ENCODE measurements around the gene ST6GALNAC4. TPM values are rescaled to one million over a fixed set of nuclear protein-coding genes. Genes with fewer than 3 reads are reported as not detected.

ST6GALNAC4 gene
- total and polyA plus RNA-seq, 10 of the 15 experiments (the other 5 are each of a cell fraction or from before 2014, with no cell fraction given): 4.2 to 63.2 (median 35.2) TPM

DNA sequence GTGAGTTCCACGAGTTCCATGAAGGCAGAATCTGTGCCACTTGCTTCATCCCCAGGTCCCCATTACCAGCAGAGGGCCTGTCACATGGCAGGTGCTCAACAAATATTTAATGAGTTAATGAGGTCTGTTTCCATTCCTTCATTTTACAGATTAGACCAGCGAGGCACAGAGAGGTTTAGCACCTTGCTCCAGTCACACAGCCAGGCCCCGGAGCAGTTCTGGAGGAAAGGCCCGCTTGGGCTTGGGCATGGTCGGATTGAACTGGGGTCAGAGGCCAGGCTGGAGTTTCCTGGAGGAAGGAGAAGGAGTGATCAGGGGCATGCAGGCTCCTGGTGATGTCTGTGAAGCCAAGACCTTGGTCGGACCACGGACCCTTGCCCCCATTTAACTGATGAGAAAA lies 4.0 kb upstream of the ST6GALNAC4 start:
- no TSS peak for BruUV-seq (replicated peaks)
- POLR2A ChIA-PET: interaction anchor here (0.6 kb wide), 1 partner anchor 546 kb away, joined by 3 read pairs; no protein-coding TSS in a partner anchor
- SMC1A ChIA-PET (ENCODE audit: uncharacterized antibody, unreplicated experiment): interaction anchor here (0.5 to 3.1 kb wide), 24 partner anchors 9 to 332 kb away, joined by 3 to 22 read pairs (median 4); partner anchors contain the start of genes CDK9, PIP5KL1, PTRH1 and TOR2A
- ATAC-seq (no peak), FAIRE-seq (no peak), DNase-seq (ENCODE audit: low read depth, low spot score) (no peak)
- no peaks in the 10 kb centered on the region for H3K9me3 ChIP-seq (replicated peaks; ENCODE audit: control insufficient read depth, insufficient read depth, low read length)
- intact Hi-C loops (cut with micrococcal nuclease; ENCODE audit: unreplicated experiment): loop anchor here (1.0 to 2.0 kb wide), 4 partner anchors 50 to 330 kb away; partner anchors contain the start of gene TOR2A
- no peak overlapping the region for H2AFZ ChIP-seq (ENCODE audit: control insufficient read depth, low read depth, low read length)
- peaks cover 13% of the 10 kb centered on the region for H3K4me1 ChIP-seq (ENCODE audit: control insufficient read depth, insufficient read depth, low read length)
- H3K4me3 ChIP-seq: no peak overlapping the region
- H4K20me1 ChIP-seq (ENCODE audit: control insufficient read depth, insufficient read depth): no peaks in the 10 kb centered on the region
- in situ Hi-C loops (cut with MboI): no loop called here
- RAD21 ChIA-PET (ENCODE audit: unreplicated experiment): interaction anchor here (0.7 to 8.2 kb wide), 18 partner anchors 8 to 336 kb away, joined by 3 to 83 read pairs (median 4); partner anchors contain the start of genes CDK9, FPGS, PIP5KL1 and SH2D3C
- H3K9ac ChIP-seq (ENCODE audit: control insufficient read depth, insufficient read depth, low read length): no peak overlapping the region
- CTCF ChIA-PET: interaction anchor here (0.6 to 9.9 kb wide), 40 partner anchors 9 to 706 kb away, joined by 3 to 91 read pairs (median 4); partner anchors contain the start of genes CDK9, DPM2, ENG and PIP5KL1
- no peaks in the 10 kb centered on the region; a peak in 1 of 4 replicates for H3K27me3 ChIP-seq (replicated peaks in 1 of 2; ENCODE audit: control insufficient read depth in 2 of 2, insufficient read depth in 2 of 2, low read length in 1 of 2)
- H3K79me2 ChIP-seq (ENCODE audit: control insufficient read depth, insufficient read depth, low read length): peaks cover 10% of the 10 kb centered on the region
- no peak overlapping the region for H3K27ac ChIP-seq (ENCODE audit: control insufficient read depth, insufficient read depth)
- 76% methylated on average over 7 of the region's 7 CpGs for WGBS (ENCODE audit: insufficient coverage, insufficient replicate concordance, low lambda C conversion rate, missing lambda C conversion rate)
- no peak overlapping the region for H3K4me2 ChIP-seq (ENCODE audit: control insufficient read depth, insufficient read depth)
- no peaks in the 10 kb centered on the region for H3K36me3 ChIP-seq (ENCODE audit: control insufficient read depth in 2 of 2, insufficient read depth in 2 of 2, low read length in 1 of 2)
- TF ChIP-seq, protein P1, sequence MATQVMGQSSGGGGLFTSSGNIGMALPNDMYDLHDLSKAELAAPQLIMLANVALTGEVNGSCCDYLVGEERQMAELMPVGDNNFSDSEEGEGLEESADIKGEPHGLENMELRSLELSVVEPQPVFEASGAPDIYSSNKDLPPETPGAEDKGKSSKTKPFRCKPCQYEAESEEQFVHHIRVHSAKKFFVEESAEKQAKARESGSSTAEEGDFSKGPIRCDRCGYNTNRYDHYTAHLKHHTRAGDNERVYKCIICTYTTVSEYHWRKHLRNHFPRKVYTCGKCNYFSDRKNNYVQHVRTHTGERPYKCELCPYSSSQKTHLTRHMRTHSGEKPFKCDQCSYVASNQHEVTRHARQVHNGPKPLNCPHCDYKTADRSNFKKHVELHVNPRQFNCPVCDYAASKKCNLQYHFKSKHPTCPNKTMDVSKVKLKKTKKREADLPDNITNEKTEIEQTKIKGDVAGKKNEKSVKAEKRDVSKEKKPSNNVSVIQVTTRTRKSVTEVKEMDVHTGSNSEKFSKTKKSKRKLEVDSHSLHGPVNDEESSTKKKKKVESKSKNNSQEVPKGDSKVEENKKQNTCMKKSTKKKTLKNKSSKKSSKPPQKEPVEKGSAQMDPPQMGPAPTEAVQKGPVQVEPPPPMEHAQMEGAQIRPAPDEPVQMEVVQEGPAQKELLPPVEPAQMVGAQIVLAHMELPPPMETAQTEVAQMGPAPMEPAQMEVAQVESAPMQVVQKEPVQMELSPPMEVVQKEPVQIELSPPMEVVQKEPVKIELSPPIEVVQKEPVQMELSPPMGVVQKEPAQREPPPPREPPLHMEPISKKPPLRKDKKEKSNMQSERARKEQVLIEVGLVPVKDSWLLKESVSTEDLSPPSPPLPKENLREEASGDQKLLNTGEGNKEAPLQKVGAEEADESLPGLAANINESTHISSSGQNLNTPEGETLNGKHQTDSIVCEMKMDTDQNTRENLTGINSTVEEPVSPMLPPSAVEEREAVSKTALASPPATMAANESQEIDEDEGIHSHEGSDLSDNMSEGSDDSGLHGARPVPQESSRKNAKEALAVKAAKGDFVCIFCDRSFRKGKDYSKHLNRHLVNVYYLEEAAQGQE (IDR thresholded peaks at IDR 0.05; ENCODE audit: low read depth, low read length): no peak
- TF ChIP-seq, protein P2, sequence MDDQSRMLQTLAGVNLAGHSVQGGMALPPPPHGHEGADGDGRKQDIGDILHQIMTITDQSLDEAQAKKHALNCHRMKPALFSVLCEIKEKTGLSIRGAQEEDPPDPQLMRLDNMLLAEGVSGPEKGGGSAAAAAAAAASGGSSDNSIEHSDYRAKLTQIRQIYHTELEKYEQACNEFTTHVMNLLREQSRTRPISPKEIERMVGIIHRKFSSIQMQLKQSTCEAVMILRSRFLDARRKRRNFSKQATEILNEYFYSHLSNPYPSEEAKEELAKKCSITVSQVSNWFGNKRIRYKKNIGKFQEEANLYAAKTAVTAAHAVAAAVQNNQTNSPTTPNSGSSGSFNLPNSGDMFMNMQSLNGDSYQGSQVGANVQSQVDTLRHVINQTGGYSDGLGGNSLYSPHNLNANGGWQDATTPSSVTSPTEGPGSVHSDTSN (IDR thresholded peaks at IDR 0.05; ENCODE audit: insufficient replicate concordance, low read depth, low read length): no peak
- TF ChIP-seq, protein P3, sequence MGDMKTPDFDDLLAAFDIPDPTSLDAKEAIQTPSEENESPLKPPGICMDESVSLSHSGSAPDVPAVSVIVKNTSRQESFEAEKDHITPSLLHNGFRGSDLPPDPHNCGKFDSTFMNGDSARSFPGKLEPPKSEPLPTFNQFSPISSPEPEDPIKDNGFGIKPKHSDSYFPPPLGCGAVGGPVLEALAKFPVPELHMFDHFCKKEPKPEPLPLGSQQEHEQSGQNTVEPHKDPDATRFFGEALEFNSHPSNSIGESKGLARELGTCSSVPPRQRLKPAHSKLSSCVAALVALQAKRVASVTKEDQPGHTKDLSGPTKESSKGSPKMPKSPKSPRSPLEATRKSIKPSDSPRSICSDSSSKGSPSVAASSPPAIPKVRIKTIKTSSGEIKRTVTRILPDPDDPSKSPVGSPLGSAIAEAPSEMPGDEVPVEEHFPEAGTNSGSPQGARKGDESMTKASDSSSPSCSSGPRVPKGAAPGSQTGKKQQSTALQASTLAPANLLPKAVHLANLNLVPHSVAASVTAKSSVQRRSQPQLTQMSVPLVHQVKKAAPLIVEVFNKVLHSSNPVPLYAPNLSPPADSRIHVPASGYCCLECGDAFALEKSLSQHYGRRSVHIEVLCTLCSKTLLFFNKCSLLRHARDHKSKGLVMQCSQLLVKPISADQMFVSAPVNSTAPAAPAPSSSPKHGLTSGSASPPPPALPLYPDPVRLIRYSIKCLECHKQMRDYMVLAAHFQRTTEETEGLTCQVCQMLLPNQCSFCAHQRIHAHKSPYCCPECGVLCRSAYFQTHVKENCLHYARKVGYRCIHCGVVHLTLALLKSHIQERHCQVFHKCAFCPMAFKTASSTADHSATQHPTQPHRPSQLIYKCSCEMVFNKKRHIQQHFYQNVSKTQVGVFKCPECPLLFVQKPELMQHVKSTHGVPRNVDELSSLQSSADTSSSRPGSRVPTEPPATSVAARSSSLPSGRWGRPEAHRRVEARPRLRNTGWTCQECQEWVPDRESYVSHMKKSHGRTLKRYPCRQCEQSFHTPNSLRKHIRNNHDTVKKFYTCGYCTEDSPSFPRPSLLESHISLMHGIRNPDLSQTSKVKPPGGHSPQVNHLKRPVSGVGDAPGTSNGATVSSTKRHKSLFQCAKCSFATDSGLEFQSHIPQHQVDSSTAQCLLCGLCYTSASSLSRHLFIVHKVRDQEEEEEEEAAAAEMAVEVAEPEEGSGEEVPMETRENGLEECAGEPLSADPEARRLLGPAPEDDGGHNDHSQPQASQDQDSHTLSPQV (IDR thresholded peaks at IDR 0.05): no peak
- TF ChIP-seq SIN3A (IDR thresholded peaks at IDR 0.05; ENCODE audit: low read depth, low read length) (no peak), ZNF622 (IDR thresholded peaks at IDR 0.05) (no peak), CREB1 (IDR thresholded peaks at IDR 0.05; ENCODE audit: low read depth) (no peak), JUNB (IDR thresholded peaks at IDR 0.05) (no peak), SUZ12 (IDR thresholded peaks at IDR 0.05; ENCODE audit: unreplicated experiment) (no peak), POLR2A (IDR thresholded peaks at IDR 0.05; ENCODE audit: low read depth, low read length) (no peak), SMARCA5 (IDR thresholded peaks at IDR 0.05) (no peak), RELA (IDR thresholded peaks at IDR 0.05; ENCODE audit: borderline replicate concordance, partially characterized antibody) (no peak)
- TF ChIP-seq, protein P4, sequence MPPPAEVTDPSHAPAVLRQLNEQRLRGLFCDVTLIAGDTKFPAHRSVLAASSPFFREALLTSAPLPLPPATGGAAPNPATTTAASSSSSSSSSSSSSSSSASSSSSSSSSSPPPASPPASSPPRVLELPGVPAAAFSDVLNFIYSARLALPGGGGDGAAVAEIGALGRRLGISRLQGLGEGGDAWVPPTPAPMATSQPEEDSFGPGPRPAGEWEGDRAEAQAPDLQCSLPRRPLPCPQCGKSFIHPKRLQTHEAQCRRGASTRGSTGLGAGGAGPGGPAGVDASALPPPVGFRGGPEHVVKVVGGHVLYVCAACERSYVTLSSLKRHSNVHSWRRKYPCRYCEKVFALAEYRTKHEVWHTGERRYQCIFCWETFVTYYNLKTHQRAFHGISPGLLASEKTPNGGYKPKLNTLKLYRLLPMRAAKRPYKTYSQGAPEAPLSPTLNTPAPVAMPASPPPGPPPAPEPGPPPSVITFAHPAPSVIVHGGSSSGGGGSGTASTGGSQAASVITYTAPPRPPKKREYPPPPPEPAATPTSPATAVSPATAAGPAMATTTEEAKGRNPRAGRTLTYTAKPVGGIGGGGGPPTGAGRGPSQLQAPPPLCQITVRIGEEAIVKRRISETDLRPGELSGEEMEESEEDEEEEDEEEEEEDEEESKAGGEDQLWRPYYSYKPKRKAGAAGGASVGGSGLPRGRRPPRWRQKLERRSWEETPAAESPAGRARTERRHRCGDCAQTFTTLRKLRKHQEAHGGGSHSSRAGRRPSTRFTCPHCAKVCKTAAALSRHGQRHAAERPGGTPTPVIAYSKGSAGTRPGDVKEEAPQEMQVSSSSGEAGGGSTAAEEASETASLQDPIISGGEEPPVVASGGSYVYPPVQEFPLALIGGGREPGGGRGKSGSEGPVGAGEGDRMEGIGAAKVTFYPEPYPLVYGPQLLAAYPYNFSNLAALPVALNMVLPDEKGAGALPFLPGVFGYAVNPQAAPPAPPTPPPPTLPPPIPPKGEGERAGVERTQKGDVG (CRISPR knock-in tag; IDR thresholded peaks at IDR 0.05): no peak
